GM23338 (cell line): Measurements from ENCODE around the gene WASF2. TPM values are rescaled to one million over a fixed set of nuclear protein-coding genes. Genes with fewer than 3 reads are reported as not detected.
A peak's percentile ranks its signal among the peaks of the same experiment; 100 is the strongest.

Experiments
- ATAC-seq: fragments of 200-7000 bp; cut with Tn5 transposase; 3 replicates; pipeline ENCODE4 v1.9.1; 2020
- DNase-seq: peaks from one replicate; pipeline ENCODE4 v3.0.0-alpha.2; 2015; ENCODE audit warnings: low spot score
- H2AFZ ChIP-seq: fragments of 200-600 bp; sonication (generic); 2 replicates; pipeline ENCODE4 v1.8.0; 2016; ENCODE audit warnings: antibody characterized with exemption, mild to moderate bottlenecking, moderate library complexity
- H3F3A ChIP-seq: fragments of 200-600 bp; sonication (generic); replicated peaks from 2 replicates; pipeline ENCODE4 v1.8.0; 2017; ENCODE audit warnings: antibody characterized with exemption, mixed run types, low read depth
- H3K27ac ChIP-seq: fragments of 200-600 bp; sonication (generic); 2 replicates; pipeline ENCODE4 v1.6.1; 2016; ENCODE audit warnings: low read depth
- H3K27me3 ChIP-seq: fragments of 200-600 bp; sonication (generic); 2 replicates; pipeline ENCODE4 v1.8.0; 2016; ENCODE audit warnings: mild to moderate bottlenecking, mixed run types, moderate library complexity; ENCODE audit not compliant: insufficient read depth
- H3K36me3 ChIP-seq: fragments of 200-600 bp; sonication (generic); 2 replicates; pipeline ENCODE4 v1.8.0; 2016; ENCODE audit warnings: mild to moderate bottlenecking; ENCODE audit not compliant: insufficient read depth
- H3K4me1 ChIP-seq: fragments of 200-600 bp; sonication (generic); 2 replicates; pipeline ENCODE4 v1.8.0; 2016; ENCODE audit warnings: mild to moderate bottlenecking, moderate library complexity; ENCODE audit not compliant: insufficient read depth
- H3K4me2 ChIP-seq: fragments of 200-600 bp; sonication (generic); 2 replicates; pipeline ENCODE4 v1.7.1; 2017; ENCODE audit warnings: mixed run types
- H3K4me3 ChIP-seq: fragments of 200-600 bp; sonication (generic); 2 replicates; pipeline ENCODE4 v1.6.1; 2016; ENCODE audit warnings: mixed run types
- H3K79me2 ChIP-seq: fragments of 200-600 bp; sonication (generic); replicated peaks from 2 replicates; pipeline ENCODE4 v1.8.0; 2017; ENCODE audit warnings: mild to moderate bottlenecking; ENCODE audit not compliant: insufficient read depth
- H3K9me2 ChIP-seq: fragments of 200-600 bp; sonication (generic); 2 replicates; pipeline ENCODE4 v1.8.0; 2017; ENCODE audit not compliant: insufficient read depth
- H4K20me1 ChIP-seq: fragments of 200-600 bp; sonication (generic); replicated peaks from 2 replicates; pipeline ENCODE4 v1.8.0; 2017; ENCODE audit warnings: mild to moderate bottlenecking; ENCODE audit not compliant: insufficient read depth
- H3K27ac Mint-ChIP-seq: 2 replicates; pipeline ENCODE4 v1.8.0; 2020; ENCODE audit warnings: inconsistent platforms, mild to moderate bottlenecking, moderate library complexity, mixed read lengths
- H3K27me3 Mint-ChIP-seq: 3 replicates; pipeline ENCODE4 v1.8.0; 2022; ENCODE audit warnings: low read depth, mild to moderate bottlenecking, moderate library complexity, mixed read lengths, inconsistent platforms; ENCODE audit not compliant: insufficient read depth, poor library complexity
- H3K36me3 Mint-ChIP-seq: 3 replicates; pipeline ENCODE4 v1.8.0; 2021; ENCODE audit warnings: low read depth, mild to moderate bottlenecking, inconsistent platforms, moderate library complexity, mixed read lengths
- H3K4me1 Mint-ChIP-seq: 3 replicates; pipeline ENCODE4 v1.8.0; 2020; ENCODE audit warnings: mild to moderate bottlenecking, inconsistent platforms, mixed read lengths
- H3K4me3 Mint-ChIP-seq: 3 replicates; pipeline ENCODE4 v1.8.0; 2021; ENCODE audit warnings: moderate library complexity, mild to moderate bottlenecking, inconsistent platforms, mixed read lengths
- H3K9me3 Mint-ChIP-seq: 3 replicates; pipeline ENCODE4 v1.8.0; 2020; ENCODE audit warnings: moderate library complexity, mild to moderate bottlenecking, inconsistent platforms, mixed read lengths
- CREB1 ChIP-seq: fragments of 250-450 bp; sonication (Bioruptor Pico); IDR thresholded peaks from 2 replicates; pipeline ENCODE4 v1.5.0; 2020; ENCODE audit warnings: low read depth, mild to moderate bottlenecking, moderate library complexity
- ETS1 ChIP-seq: IDR thresholded peaks from 2 replicates; pipeline ENCODE4 v1.6.1; 2016; ENCODE audit warnings: antibody characterized with exemption
- EZH2phosphoT487 ChIP-seq: fragments of 200-600 bp; sonication (generic); IDR thresholded peaks from one replicate; pipeline ENCODE4 v1.8.1; 2018; ENCODE audit warnings: antibody characterized with exemption; ENCODE audit not compliant: unreplicated experiment
- JUNB ChIP-seq: IDR thresholded peaks from one replicate; pipeline ENCODE4 v1.6.1; 2016; ENCODE audit warnings: antibody characterized with exemption; ENCODE audit not compliant: unreplicated experiment
- NANOG ChIP-seq: IDR thresholded peaks from 2 replicates; pipeline ENCODE4 v1.6.1; 2016; ENCODE audit warnings: antibody characterized with exemption, borderline replicate concordance
- POLR2AphosphoS5 ChIP-seq: IDR thresholded peaks from 2 replicates; pipeline ENCODE4 v1.6.1; 2016; ENCODE audit warnings: antibody characterized with exemption, low read depth
- REST ChIP-seq: IDR thresholded peaks from one replicate; pipeline ENCODE4 v1.6.1; 2018; ENCODE audit warnings: antibody characterized with exemption; ENCODE audit not compliant: unreplicated experiment
- ZNF114 ChIP-seq: fragments of 250-450 bp; sonication (Bioruptor Pico); IDR thresholded peaks from 2 replicates; pipeline ENCODE4 v1.5.0; 2020; ENCODE audit warnings: mild to moderate bottlenecking, moderate library complexity
- ZNF462 ChIP-seq: fragments of 250-450 bp; sonication (Bioruptor Pico); IDR thresholded peaks from 2 replicates; pipeline ENCODE4 v1.5.0; 2020; ENCODE audit warnings: mild to moderate bottlenecking, moderate library complexity
- polyA plus RNA-seq: library from polyadenylated mRNA; unstranded; fragments of >200 nt; fragmentation: Nextera tagmentation; extraction: Ambion mirVana; gene quantifications from 2 replicates; pipeline ENCODE4 v1.2.1, GENCODE V29; 2016
- total RNA-seq: library from RNA; depleted of rRNA; stranded (reverse); fragments of >200 nt; shearing (Covaris generic); gene quantifications from 2 replicates; pipeline ENCODE4 v1.2.3, GENCODE V29; 2014

Gene WASF2
- total and polyA plus RNA-seq, 2 experiments from 2014 or later, result 40.9 to 95.6 TPM

- ATAC-seq (no peak), DNase-seq (peak; percentile 30)
- peaks cover 10% of the 10 kb centered on the region for H3K27me3 Mint-ChIP-seq
- H3K27ac ChIP-seq, result no peak overlapping the region
- peaks cover 2% of the 10 kb centered on the region; the same call in 1 of the 3 replicates for H3K36me3 Mint-ChIP-seq
- H3K27me3 ChIP-seq, result no peaks in the 10 kb centered on the region
- no peaks in the 10 kb centered on the region for H3K9me3 Mint-ChIP-seq
- H3F3A ChIP-seq, result peaks cover 10% of the 10 kb centered on the region
- TF ChIP-seq ETS1, result no peak
- no peak for TF ChIP-seq POLR2AphosphoS5
- peak overlapping the region; percentile 88 for H3K4me3 Mint-ChIP-seq
- peaks cover 33% of the 10 kb centered on the region for H3K4me1 Mint-ChIP-seq
- H3K4me1 ChIP-seq, result peaks cover 13% of the 10 kb centered on the region
- H3K4me3 ChIP-seq, result peak overlapping the region; percentile 87
- 0 out of 2 replicates have a peak, but pooled peaks cover 4% of the 10 kb centered on the region for H4K20me1 ChIP-seq
- no peak overlapping the region for H3K27ac Mint-ChIP-seq
- H3K4me2 ChIP-seq, result peak overlapping the region; percentile 93
- peaks cover 62% of the 10 kb centered on the region for H3K79me2 ChIP-seq
- H3K9me2 ChIP-seq, result no peaks in the 10 kb centered on the region
- no peaks in the 10 kb centered on the region for H3K36me3 ChIP-seq
- no peak overlapping the region for H2AFZ ChIP-seq
These were observed 1.7 kb downstream of the WASF2 start for GRCh38 chr1:27487966-27488884.

- H3K9me3 Mint-ChIP-seq, result no peaks in the 10 kb centered on the region
- ATAC-seq, result no peak
- H3K36me3 Mint-ChIP-seq, result peaks cover 2% of the 10 kb centered on the region; the same call in 1 of the 3 replicates
- Histone ChIP-seq H3K79me2 (peaks cover 90% of the 10 kb centered on the region), H3F3A (peaks cover 5% of the 10 kb centered on the region), H4K20me1 (peaks cover 10% of the 10 kb centered on the region; the same call in 1 of the 2 replicates), H3K27me3 (no peaks in the 10 kb centered on the region), H3K4me1 (peaks cover 17% of the 10 kb centered on the region), H3K4me2 (no peak overlapping the region), H3K36me3 (no peaks in the 10 kb centered on the region), H2AFZ (no peak overlapping the region), H3K9me2 (no peaks in the 10 kb centered on the region), H3K4me3 (no peak overlapping the region), H3K27ac (no peak overlapping the region)
- no peak for DNase-seq
- no peak overlapping the region for H3K27ac Mint-ChIP-seq
- H3K27me3 Mint-ChIP-seq, result peaks cover 6% of the 10 kb centered on the region
- H3K4me1 Mint-ChIP-seq, result peaks cover 29% of the 10 kb centered on the region
- no peak overlapping the region for H3K4me3 Mint-ChIP-seq
- TF ChIP-seq JUNB, result no peak
- TF ChIP-seq REST, result no peak
- TF ChIP-seq EZH2phosphoT487, result no peak
- TF ChIP-seq CREB1, result no peak
- no peak for TF ChIP-seq ZNF114
- no peak for TF ChIP-seq POLR2AphosphoS5
- no peak for TF ChIP-seq NANOG
- TF ChIP-seq ZNF462 (CRISPR knock-in tag), result no peak
These were observed 4.6 kb downstream of the WASF2 start for GRCh38 chr1:27485363-27485762.
